Activated CD4-positive, alpha-beta T cell treated with anti-CD3 and anti-CD28 coated beads, Interleukin-2, amount 50 U/mL, for 4 hours (primary cell): Measurements from ENCODE around the gene GFM2.
"Not testable (repeated sequence)": the region's sequence is repeated elsewhere in the genome, so short reads cannot be mapped to it uniquely, and the experiment has no call there.

Source experiments
- DNase-seq, 2 experiments: peaks; one replicate each; pipeline ENCODE4 v3.0.0-alpha.2; 2020

Gene GFM2

GRCh38 chr5:74766849-74767578, at the start of gene GFM2, which contains the start of gene NSA2:
GFM2 (minus strand) TSS chr5:74767117; CDS start chr5:74763742, 3,375 bp downstream.
NSA2 (plus strand) TSS chr5:74767249; CDS start chr5:74767361, 112 bp downstream.
- DNase-seq, result peak; percentile 90 to 91

GRCh38 chr5:74810915-74811314, 44.0 kb upstream of the GFM2 start:
- no peak for DNase-seq

GRCh38 chr5:74801941-74802340, 35.0 kb upstream of the GFM2 start:
- no peak for DNase-seq

- DNase-seq, result no peak
These were observed 34.3 kb upstream of the GFM2 start for GRCh38 chr5:74801197-74801596.

GRCh38 chr5:74798977-74799911, 32.3 kb upstream of the GFM2 start:
- no peak for DNase-seq

GRCh38 chr5:74791669-74792068, 24.8 kb upstream of the GFM2 start:
- not testable (repeated sequence) for DNase-seq

GRCh38 chr5:74787424-74787823, 20.5 kb upstream of the GFM2 start:
- no peak for DNase-seq

GRCh38 chr5:74786851-74787250, 19.9 kb upstream of the GFM2 start:
- no peak for DNase-seq

- no peak for DNase-seq
These were observed 11.7 kb upstream of the GFM2 start for GRCh38 chr5:74778609-74779008.

- DNase-seq, result no peak
These were observed 5.4 kb upstream of the GFM2 start for GRCh38 chr5:74772359-74772758.

- DNase-seq, result peak in 1 of 2 experiments; percentile 6
These were observed 629 bp upstream of the GFM2 start for GRCh38 chr5:74767579-74767913.

GRCh38 chr5:74766418-74766848, 484 bp downstream of the GFM2 start:
- DNase-seq, result no peak

GRCh38 chr5:74765929-74766328, 988 bp downstream of the GFM2 start:
- DNase-seq, result no peak

- no peak for DNase-seq
These were observed 1.7 kb downstream of the GFM2 start for GRCh38 chr5:74765201-74765600.

GRCh38 chr5:74763504-74763903, 3.4 kb downstream of the GFM2 start:
- DNase-seq, result no peak

- DNase-seq, result no peak
These were observed 4.3 kb downstream of the GFM2 start for GRCh38 chr5:74762599-74762998.

GRCh38 chr5:74761241-74761640, 5.7 kb downstream of the GFM2 start:
- DNase-seq, result no peak

GRCh38 chr5:74748742-74749141, 18.2 kb downstream of the GFM2 start:
- DNase-seq, result not testable (repeated sequence)

- no peak for DNase-seq
These were observed 28.5 kb downstream of the GFM2 start for GRCh38 chr5:74738406-74738805.

GRCh38 chr5:74736759-74737158, 30.2 kb downstream of the GFM2 start:
- DNase-seq, result no peak

GRCh38 chr5:74725331-74725730, 41.6 kb downstream of the GFM2 start:
- no peak for DNase-seq

- DNase-seq, result no peak
These were observed 44.6 kb downstream of the GFM2 start for GRCh38 chr5:74722271-74722670.

- no peak for DNase-seq
These were observed 49.3 kb downstream of the GFM2 start for GRCh38 chr5:74717596-74717995.

GRCh38 chr5:74693191-74693590, 73.7 kb downstream of the GFM2 start:
- no peak for DNase-seq
